Subcutaneous abdominal adipose tissue (tissue), 5 donors: ENCODE measurements around the gene GRK6.

ENCODE experiments used
- H3K27ac ChIP-seq: one replicate; pipeline ENCODE4 v1.7.0; 2013; ENCODE audit warnings: low read depth, mild to moderate bottlenecking, inconsistent platforms, low read length, moderate library complexity
- H3K27me3 ChIP-seq, 5 donors: one replicate each; pipeline ENCODE4 v1.7.0; 2013; ENCODE audit warnings: low read length in 5 of 5, inconsistent platforms in 1 of 5; ENCODE audit not compliant: control insufficient read depth in 5 of 5, insufficient read depth in 4 of 5
- H3K36me3 ChIP-seq, 5 donors: one replicate each; pipeline ENCODE4 v1.7.0; 2013; ENCODE audit warnings: low read length in 5 of 5; ENCODE audit not compliant: control insufficient read depth in 5 of 5, insufficient read depth in 5 of 5
- H3K4me1 ChIP-seq, 5 donors: one replicate each; pipeline ENCODE4 v1.7.0; 2013; ENCODE audit warnings: low read length in 5 of 5, mild to moderate bottlenecking in 3 of 5, moderate library complexity in 1 of 5; ENCODE audit not compliant: control insufficient read depth in 5 of 5, insufficient read depth in 5 of 5
- H3K4me3 ChIP-seq, 5 donors: one replicate each; pipeline ENCODE4 v1.7.0; 2013; ENCODE audit warnings: low read length in 5 of 5, low read depth in 1 of 5
- H3K9ac ChIP-seq, 5 donors: one replicate each; pipeline ENCODE4 v1.7.0; 2013; ENCODE audit warnings: low read length in 5 of 5, mild to moderate bottlenecking in 4 of 5, moderate library complexity in 3 of 5
- H3K9me3 ChIP-seq, 5 donors: one replicate each; pipeline ENCODE4 v1.7.0; 2013; ENCODE audit warnings: low read length in 5 of 5; ENCODE audit not compliant: control insufficient read depth in 5 of 5
- donor health status: healthy.
- donor health status: healthy.
- donor health status: healthy.
- donor health status: healthy.
- donor health status: healthy.

The GRK6 gene

GRCh38 chr5:177470759-177471536 is 44.5 kb downstream of the GRK6 start:
- H3K4me3 ChIP-seq = peak overlapping the region in 4 of 5 donors; percentile 17 to 68 (median 58)

DNA sequence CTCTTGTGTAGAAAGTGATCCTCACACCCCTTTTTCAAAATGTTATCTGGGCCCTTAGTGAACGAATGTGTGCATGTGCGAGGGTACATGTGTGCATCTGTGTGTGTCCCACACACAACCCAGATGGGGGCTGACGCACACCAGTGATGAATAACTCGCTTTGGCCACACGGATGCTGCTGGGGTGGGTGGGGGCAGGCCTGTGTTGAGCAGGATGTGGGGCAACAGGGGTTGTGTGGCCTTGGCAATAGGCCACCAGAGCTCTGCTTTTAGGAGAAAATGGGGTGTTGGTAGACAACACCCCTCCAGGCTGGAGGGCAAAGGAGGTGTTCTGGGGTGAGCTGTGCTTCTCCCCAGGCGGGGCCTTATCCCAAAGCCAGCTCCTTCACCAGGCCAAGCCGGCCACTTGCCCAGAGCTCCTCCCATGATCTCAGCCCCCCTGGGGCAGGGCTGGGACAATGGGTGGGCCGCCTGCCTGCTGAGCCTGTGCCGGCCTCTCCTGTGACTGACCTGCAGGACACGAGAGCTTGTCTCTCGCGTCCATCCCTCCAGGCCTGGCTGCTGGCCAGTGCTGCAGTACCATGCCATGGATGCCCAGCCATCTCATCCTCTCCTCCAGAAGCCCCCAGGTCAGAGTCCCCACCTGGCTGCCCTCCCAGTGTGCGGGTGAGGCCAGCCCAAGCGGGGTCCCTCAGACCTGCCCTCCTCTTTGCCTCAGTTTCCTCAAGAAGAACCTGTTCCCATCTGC is 45.3 kb downstream of the GRK6 start:
- Histone ChIP-seq H3K4me3 (peak overlapping the region; percentile 29 to 68 (median 67)), H3K27me3 (no peaks in the 10 kb centered on the region), H3K9me3 (no peaks in the 10 kb centered on the region), H3K36me3 (peaks cover 0 to 17% (median 15%) of the 10 kb centered on the region in 5 donors), H3K27ac (peak overlapping the region; percentile 57), H3K9ac (peak overlapping the region in 4 of 5 donors; percentile 25 to 72 (median 50)), H3K4me1 (peaks cover 2 to 46% (median 43%) of the 10 kb centered on the region in 5 donors)

More at GRCh38 chr5:177470759-177471536, 44.5 kb downstream of the GRK6 start:
- Histone ChIP-seq H3K9ac (peak overlapping the region in 2 of 5 donors; percentile 38 to 47), H3K9me3 (no peaks in the 10 kb centered on the region), H3K4me1 (peaks cover 2 to 46% (median 43%) of the 10 kb centered on the region in 5 donors), H3K27me3 (no peaks in the 10 kb centered on the region), H3K27ac (peak overlapping the region; percentile 57), H3K36me3 (peaks cover 0 to 25% (median 23%) of the 10 kb centered on the region in 5 donors)

GRCh38 chr5:177472460-177473442 is 46.3 kb downstream of the GRK6 start:
- no peaks in the 10 kb centered on the region for H3K27me3 ChIP-seq
- H3K4me3 ChIP-seq = peak overlapping the region; percentile 29 to 68 (median 67)
- peaks cover 0 to 8% (median 6%) of the 10 kb centered on the region in 5 donors for H3K36me3 ChIP-seq
- H3K27ac ChIP-seq = peak overlapping the region; percentile 41
- peaks cover 2 to 50% (median 47%) of the 10 kb centered on the region in 5 donors for H3K4me1 ChIP-seq
- no peaks in the 10 kb centered on the region for H3K9me3 ChIP-seq
- H3K9ac ChIP-seq = peak overlapping the region in 4 of 5 donors; percentile 25 to 72 (median 50)

GRCh38 chr5:177473443-177474001 is 47.0 kb downstream of the GRK6 start, which contains the start of gene DBN1:
Gene DBN1 (minus strand): TSS chr5:177473634. CDS start chr5:177473521, 113 bp downstream.
- Histone ChIP-seq H3K27ac (peak within 1 kb of the TSS; percentile 41), H3K9me3 (no peaks in the 10 kb centered on the region), H3K27me3 (no peaks in the 10 kb centered on the region), H3K4me1 (peaks cover 2 to 56% (median 47%) of the 10 kb centered on the region in 5 donors), H3K4me3 (peak within 1 kb of the TSS; percentile 29 to 68 (median 67)), H3K36me3 (peaks cover 0 to 5% (median 0%) of the 10 kb centered on the region in 5 donors), H3K9ac (peak within 1 kb of the TSS in 4 of 5 donors; percentile 25 to 72 (median 50))

- H3K36me3 ChIP-seq = peaks cover 0 to 4% (median 0%) of the 10 kb centered on the region in 5 donors
- H3K9ac ChIP-seq = no peak overlapping the region
- H3K4me1 ChIP-seq = peaks cover 4 to 59% (median 49%) of the 10 kb centered on the region in 5 donors
- no peaks in the 10 kb centered on the region for H3K9me3 ChIP-seq
- H3K27ac ChIP-seq = no peak overlapping the region
- H3K4me3 ChIP-seq = no peak overlapping the region
- no peaks in the 10 kb centered on the region for H3K27me3 ChIP-seq
These were observed 47.6 kb downstream of the GRK6 start for GRCh38 chr5:177474002-177474476.

GRCh38 chr5:177474846-177475562 is 48.5 kb downstream of the GRK6 start:
- Histone ChIP-seq H3K4me3 (no peak overlapping the region), H3K27ac (no peak overlapping the region), H3K27me3 (no peaks in the 10 kb centered on the region), H3K36me3 (peaks cover 0 to 4% (median 0%) of the 10 kb centered on the region in 5 donors), H3K4me1 (peaks cover 7 to 60% (median 49%) of the 10 kb centered on the region in 5 donors), H3K9ac (no peak overlapping the region), H3K9me3 (no peaks in the 10 kb centered on the region)

DNA sequence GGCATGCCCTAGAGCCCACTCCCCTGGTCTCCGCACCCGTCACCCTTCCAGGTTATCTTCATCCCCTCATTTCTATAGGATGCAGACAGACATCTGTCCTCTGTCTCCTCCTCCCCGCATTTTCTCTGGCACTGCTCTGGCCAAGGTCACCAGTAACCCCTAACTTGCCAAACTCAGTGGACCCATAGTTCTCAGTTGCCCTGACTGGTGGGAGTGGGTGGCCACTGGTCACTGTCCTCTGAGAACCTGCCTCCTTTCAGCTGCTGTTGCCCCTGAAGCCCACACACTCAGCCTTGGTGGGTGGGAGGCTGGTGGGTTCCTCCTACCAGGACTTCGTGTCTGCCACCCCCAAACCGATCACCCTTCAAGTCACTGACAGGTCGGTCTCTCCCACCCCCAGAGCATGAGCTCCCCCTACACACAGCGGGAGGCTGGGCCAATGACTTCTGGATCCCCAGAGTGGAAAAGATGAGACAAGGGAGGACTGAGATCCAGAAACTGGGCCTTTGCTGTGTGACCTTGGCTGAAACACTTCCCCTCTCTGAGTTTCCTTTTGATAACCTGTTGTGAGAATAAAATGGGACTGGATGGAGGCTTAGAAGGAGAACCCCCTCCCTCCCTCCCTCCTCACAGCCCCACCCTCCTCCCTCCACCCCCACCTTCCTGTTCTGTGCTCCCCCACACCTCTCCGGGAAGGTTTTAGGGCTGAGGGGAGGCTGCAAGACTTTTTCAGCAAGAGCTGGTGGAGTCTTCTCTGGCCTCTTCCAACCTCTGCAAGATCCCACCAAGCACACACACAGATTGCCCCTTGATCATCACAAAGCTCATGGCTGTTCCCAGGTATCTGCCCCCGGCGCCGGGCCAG is 49.3 kb downstream of the GRK6 start:
- no peak overlapping the region for H3K4me3 ChIP-seq
- no peak overlapping the region for H3K27ac ChIP-seq
- peaks cover 7 to 58% (median 44%) of the 10 kb centered on the region in 5 donors for H3K4me1 ChIP-seq
- H3K36me3 ChIP-seq = peaks cover 0 to 4% (median 0%) of the 10 kb centered on the region in 5 donors
- no peak overlapping the region for H3K9ac ChIP-seq
- no peaks in the 10 kb centered on the region for H3K27me3 ChIP-seq
- no peaks in the 10 kb centered on the region for H3K9me3 ChIP-seq
